Activated naive CD4-positive, alpha-beta T cell treated with anti-CD3 and anti-CD28 coated beads, Interleukin-2, amount 50 U/mL, for 72 hours (primary cell): Measurements from ENCODE around the gene BLOC1S1. TPM values are rescaled to one million over a fixed set of nuclear protein-coding genes. Genes with fewer than 3 reads are reported as not detected.
A peak's percentile ranks its signal among the peaks of the same experiment; 100 is the strongest.
"Not testable (repeated sequence)": the region's sequence is repeated elsewhere in the genome, so short reads cannot be mapped to it uniquely, and the experiment has no call there.

Experiments used
- ATAC-seq, 2 donors: fragments of 150-1000 bp; cut with Tn5 transposase; 2 replicates each; pipeline ENCODE4 v1.10.0; 2021; ENCODE audit warnings: mild to moderate bottlenecking in 2 of 2, moderate library complexity in 2 of 2
- DNase-seq, 2 donors: peaks; one replicate each; pipeline ENCODE4 v3.0.0; 2021 to 2022; ENCODE audit warnings: low spot score in 2 of 2
- H3K27ac Mint-ChIP-seq, 2 donors: one replicate each; pipeline ENCODE4 v1.8.0; 2022; ENCODE audit warnings: mild to moderate bottlenecking in 2 of 2, mixed read lengths in 2 of 2
- H3K36me3 Mint-ChIP-seq, 2 donors: one replicate each; pipeline ENCODE4 v1.8.0; 2022; ENCODE audit warnings: mixed read lengths in 2 of 2
- H3K9me3 Mint-ChIP-seq, 2 donors: one replicate each; pipeline ENCODE4 v1.8.0; 2022; ENCODE audit warnings: mixed read lengths in 2 of 2
- total RNA-seq, 2 donors: library from RNA; stranded (reverse); gene quantifications; one replicate each; pipeline ENCODE4 v1.2.3, GENCODE V29; 2022

The BLOC1S1 gene
- total RNA-seq, 2 donors from 2014 or later: 116 to 118 TPM

GRCh38 chr12:55744340-55745030 lies 28.6 kb downstream of the BLOC1S1 start:
- H3K36me3 Mint-ChIP-seq: no peaks in the 10 kb centered on the region
- DNase-seq (no peak), ATAC-seq (no peak)
- H3K27ac Mint-ChIP-seq: peak overlapping the region; percentile 51 to 64
- no peaks in the 10 kb centered on the region for H3K9me3 Mint-ChIP-seq

- peak overlapping the region; percentile 2 to 5 for H3K27ac Mint-ChIP-seq
- DNase-seq (peak in 1 of 2 donors; percentile 31), ATAC-seq (no peak)
Measured at GRCh38 chr12:55745361-55746173, 29.7 kb downstream of the BLOC1S1 start.

GRCh38 chr12:55746174-55746912 lies 30.5 kb downstream of the BLOC1S1 start:
- Mint-ChIP-seq H3K27ac (peak overlapping the region; percentile 2 to 5), H3K36me3 (no peaks in the 10 kb centered on the region), H3K9me3 (no peaks in the 10 kb centered on the region)
- peak in 1 of 2 donors; percentile 38 for DNase-seq
- no peak for ATAC-seq

More at GRCh38 chr12:55745361-55746173, 29.7 kb downstream of the BLOC1S1 start:
- H3K36me3 Mint-ChIP-seq: no peaks in the 10 kb centered on the region
- H3K9me3 Mint-ChIP-seq: no peaks in the 10 kb centered on the region

GRCh38 chr12:55746913-55747231 lies 31.0 kb downstream of the BLOC1S1 start:
- Mint-ChIP-seq H3K27ac (no peak overlapping the region), H3K9me3 (no peaks in the 10 kb centered on the region), H3K36me3 (no peaks in the 10 kb centered on the region)
- no peak for ATAC-seq
- no peak for DNase-seq

GRCh38 chr12:55748230-55748993 lies 32.6 kb downstream of the BLOC1S1 start:
- ATAC-seq (no peak), DNase-seq (no peak)
- peak overlapping the region; percentile 74 to 75 for H3K27ac Mint-ChIP-seq
- no peaks in the 10 kb centered on the region for H3K36me3 Mint-ChIP-seq
- no peaks in the 10 kb centered on the region for H3K9me3 Mint-ChIP-seq

GRCh38 chr12:55755246-55755645 lies 39.4 kb downstream of the BLOC1S1 start:
- DNase-seq (no peak), ATAC-seq (no peak)
- peak overlapping the region; percentile 23 to 46 for H3K27ac Mint-ChIP-seq
- peaks cover 0 to 22% of the 10 kb centered on the region in 2 donors for H3K36me3 Mint-ChIP-seq
- H3K9me3 Mint-ChIP-seq: no peaks in the 10 kb centered on the region

- DNase-seq (no peak), ATAC-seq (no peak)
- Mint-ChIP-seq H3K36me3 (peaks cover 0 to 38% of the 10 kb centered on the region in 2 donors), H3K27ac (peak overlapping the region; percentile 7 to 92), H3K9me3 (peaks cover 0 to 4% of the 10 kb centered on the region in 2 donors)
Measured at GRCh38 chr12:55757701-55758100, 41.9 kb downstream of the BLOC1S1 start.

- not testable (repeated sequence) for H3K9me3 Mint-ChIP-seq, DNase-seq, ATAC-seq
- Mint-ChIP-seq H3K27ac (peak overlapping the region; percentile 7 to 50), H3K36me3 (peaks cover 0 to 38% of the 10 kb centered on the region in 2 donors)
Measured at GRCh38 chr12:55758575-55758974, 42.7 kb downstream of the BLOC1S1 start.

- DNase-seq: peak in 1 of 2 donors; percentile 43
- ATAC-seq: peak; percentile 93 to 97
- H3K27ac Mint-ChIP-seq: peak overlapping the region; percentile 86 to 94
- H3K36me3 Mint-ChIP-seq: peaks cover 0 to 38% of the 10 kb centered on the region in 2 donors
- H3K9me3 Mint-ChIP-seq: peaks cover 0 to 4% of the 10 kb centered on the region in 2 donors
Measured at GRCh38 chr12:55760663-55761062, 44.8 kb downstream of the BLOC1S1 start.

- DNase-seq (no peak), ATAC-seq (no peak)
- Mint-ChIP-seq H3K9me3 (peaks cover 0 to 4% of the 10 kb centered on the region in 2 donors), H3K27ac (no peak overlapping the region), H3K36me3 (peaks cover 0 to 32% of the 10 kb centered on the region in 2 donors)
Measured at GRCh38 chr12:55762646-55763045, 46.8 kb downstream of the BLOC1S1 start.

- DNase-seq (no peak), ATAC-seq (no peak)
- Mint-ChIP-seq H3K36me3 (peaks cover 4 to 16% of the 10 kb centered on the region in 2 donors), H3K9me3 (no peaks in the 10 kb centered on the region), H3K27ac (peak overlapping the region in 1 of 2 donors; percentile 19)
Measured at GRCh38 chr12:55765736-55766290, 50.0 kb downstream of the BLOC1S1 start.

- Mint-ChIP-seq H3K27ac (no peak overlapping the region), H3K9me3 (no peaks in the 10 kb centered on the region), H3K36me3 (peaks cover 4 to 6% of the 10 kb centered on the region in 2 donors)
- ATAC-seq (no peak), DNase-seq (no peak)
Measured at GRCh38 chr12:55767156-55767555, 51.3 kb downstream of the BLOC1S1 start.

Other genes starting within 250 kb of the BLOC1S1 start
- gene OR6C70, start 245.9 kb upstream of the BLOC1S1 start, total RNA-seq: not detected
- not detected for gene OR6C68, start 223.7 kb upstream of the BLOC1S1 start, total RNA-seq
- gene OR6C4, start 166.4 kb upstream of the BLOC1S1 start, total RNA-seq: not detected
- not detected for gene OR2AP1, start 143.6 kb upstream of the BLOC1S1 start, total RNA-seq
- gene OR10P1, start 79.2 kb upstream of the BLOC1S1 start, total RNA-seq: not detected
- 10 to 100 TPM in 1 of 2 donors, 1 to 10 TPM in 1; 4.0 to 11.9 TPM for gene ITGA7, start 8.1 kb upstream of the BLOC1S1 start, total RNA-seq
- gene RDH5, start 4.3 kb downstream of the BLOC1S1 start, total RNA-seq: 10 to 100 TPM in 1 of 2 donors, 1 to 10 TPM in 1; 6.4 to 13.3 TPM
- 100 to 1,000 TPM; 129 to 180 TPM for gene CD63, start 13.0 kb downstream of the BLOC1S1 start, total RNA-seq
- 10 to 100 TPM in 1 of 2 donors, 1 to 10 TPM in 1; 5.9 to 12.0 TPM for gene GDF11, start 27.1 kb downstream of the BLOC1S1 start, total RNA-seq
- gene SARNP, start 101.7 kb downstream of the BLOC1S1 start, total RNA-seq: 100 to 1,000 TPM in 1 of 2 donors, 10 to 100 TPM in 1; 95.0 to 101 TPM
- 10 to 100 TPM; 27.0 to 35.2 TPM for gene ORMDL2, start 102.0 kb downstream of the BLOC1S1 start, total RNA-seq
- 10 to 100 TPM; 29.0 to 33.4 TPM for gene DNAJC14, start 113.5 kb downstream of the BLOC1S1 start, total RNA-seq
- gene MMP19, start 126.9 kb downstream of the BLOC1S1 start, total RNA-seq: under 1 TPM in 1 of 2 donors, not detected in 1; 0.12 TPM
- 10 to 100 TPM; 18.9 to 32.9 TPM for gene PYM1, start 211.8 kb downstream of the BLOC1S1 start, total RNA-seq
- gene DGKA, start 215.1 kb downstream of the BLOC1S1 start, total RNA-seq: 100 to 1,000 TPM; 386 to 441 TPM
- 1 to 10 TPM; 1.2 to 5.6 TPM for gene PMEL, start 250.0 kb downstream of the BLOC1S1 start, total RNA-seq